GM18867 (cell line): ENCODE data around the gene TSGA10.
"Not testable (repeated sequence)": the region's sequence is repeated elsewhere in the genome, so short reads cannot be mapped to it uniquely, and the experiment has no call there.

ENCODE experiments used
- ATAC-seq: cut with Tn5 transposase; IDR thresholded peaks from one replicate; pipeline ENCODE4 v1.9.1; 2021; ENCODE audit warnings: mild to moderate bottlenecking, moderate library complexity; ENCODE audit not compliant: unreplicated experiment

Gene TSGA10

GRCh38 chr2:99153921-99154604 is 679 bp downstream of the TSGA10 start:
- ATAC-seq: no peak

GRCh38 chr2:99152199-99152895 is 2.4 kb downstream of the TSGA10 start:
- ATAC-seq: no peak

- no peak for ATAC-seq
These were observed 4.0 kb downstream of the TSGA10 start for GRCh38 chr2:99150706-99151105.

GRCh38 chr2:99141110-99142108 is 13.3 kb downstream of the TSGA10 start, which contains the start of gene C2orf15:
C2orf15 (plus strand) TSS chr2:99141707; CDS start chr2:99150559, 8,852 bp downstream.
- peak; percentile 90 for ATAC-seq

- peak; percentile 37 for ATAC-seq
These were observed 14.0 kb downstream of the TSGA10 start for GRCh38 chr2:99140860-99141109.

- ATAC-seq: no peak
These were observed 14.5 kb downstream of the TSGA10 start for GRCh38 chr2:99140056-99140859.

- ATAC-seq: no peak
These were observed 15.7 kb downstream of the TSGA10 start for GRCh38 chr2:99139003-99139402.

- ATAC-seq: not testable (repeated sequence)
These were observed 19.6 kb downstream of the TSGA10 start for GRCh38 chr2:99135044-99135556.

- no peak for ATAC-seq
These were observed 26.8 kb downstream of the TSGA10 start for GRCh38 chr2:99127981-99128380.

- ATAC-seq: no peak
These were observed 42.1 kb downstream of the TSGA10 start for GRCh38 chr2:99112617-99113016.

GRCh38 chr2:99111945-99112344 is 42.8 kb downstream of the TSGA10 start:
- ATAC-seq: no peak

- no peak for ATAC-seq
These were observed 43.5 kb downstream of the TSGA10 start for GRCh38 chr2:99111236-99111635.

- no peak for ATAC-seq
These were observed 47.8 kb downstream of the TSGA10 start for GRCh38 chr2:99106913-99107312.

- ATAC-seq: no peak
These were observed 50.7 kb downstream of the TSGA10 start for GRCh38 chr2:99104006-99104405.

GRCh38 chr2:99101697-99102096 is 53.0 kb downstream of the TSGA10 start:
- no peak for ATAC-seq

- ATAC-seq: peak; percentile 55
These were observed 58.0 kb downstream of the TSGA10 start for GRCh38 chr2:99096728-99097127.

GRCh38 chr2:99088017-99088416 is 66.7 kb downstream of the TSGA10 start:
- peak; percentile 75 for ATAC-seq

- ATAC-seq: no peak
These were observed 68.4 kb downstream of the TSGA10 start for GRCh38 chr2:99086385-99086784.

- no peak for ATAC-seq
These were observed 69.3 kb downstream of the TSGA10 start for GRCh38 chr2:99085421-99085820.

GRCh38 chr2:99084256-99084655 is 70.5 kb downstream of the TSGA10 start:
- no peak for ATAC-seq
